Left ventricle myocardium inferior (tissue), 1 donor: ENCODE data around the gene TBC1D22A. TPM values are rescaled to one million over a fixed set of nuclear protein-coding genes. Genes with fewer than 3 reads are reported as not detected.

ENCODE experiments used
- DNase-seq: peaks from one replicate; pipeline ENCODE4 v3.0.0-alpha.2; 2020
- H3K27ac ChIP-seq: fragments of 200-600 bp; replicated peaks from 2 replicates; pipeline ENCODE4 v1.8.0; 2021
- H3K27me3 ChIP-seq: fragments of 200-600 bp; 2 replicates; pipeline ENCODE4 v1.8.0; 2021; ENCODE audit warnings: low read depth
- H3K36me3 ChIP-seq: fragments of 200-600 bp; 2 replicates; pipeline ENCODE4 v1.8.0; 2021
- H3K4me1 ChIP-seq: fragments of 200-600 bp; 2 replicates; pipeline ENCODE4 v1.8.0; 2021
- H3K4me3 ChIP-seq: fragments of 200-600 bp; 2 replicates; pipeline ENCODE4 v1.8.0; 2021; ENCODE audit warnings: mild to moderate bottlenecking, moderate library complexity
- H3K9me3 ChIP-seq: fragments of 200-600 bp; replicated peaks from 2 replicates; pipeline ENCODE4 v1.8.0; 2021
- CTCF ChIP-seq: fragments of 200-600 bp; IDR thresholded peaks from 2 replicates; pipeline ENCODE4 v1.8.0; 2021; ENCODE audit warnings: antibody characterized with exemption, mild to moderate bottlenecking, borderline replicate concordance
- intact Hi-C: fragments of 100-400 bp; cut with micrococcal nuclease; formaldehyde crosslinking; loops from one replicate; pipeline ENCODE4 v1.11.0; 2022
- total RNA-seq: library from RNA; stranded (reverse); fragmentation: NEBNext Ultra II Directional; extraction: Animal tissue kit (Norgen Biotek cat#: 25700); gene quantifications from one replicate; pipeline ENCODE4 v1.2.1, GENCODE V29; 2021
- donor health status: DM: no; HTN: yes; CAD: no; lungs with severe emphysema.

TBC1D22A gene
- total RNA-seq, 1 donor from 2014 or later: 16.2 TPM

GRCh38 chr22:46970411-46971098, 208.1 kb downstream of the TBC1D22A start:
- H3K9me3 ChIP-seq: no peaks in the 10 kb centered on the region
- DNase-seq: no peak
- peaks cover 52% of the 10 kb centered on the region for H3K4me1 ChIP-seq
- H3K27ac ChIP-seq: peak overlapping the region; percentile 79
- H3K27me3 ChIP-seq: no peaks in the 10 kb centered on the region
- peaks cover 10% of the 10 kb centered on the region for H3K36me3 ChIP-seq
- no peak overlapping the region for H3K4me3 ChIP-seq
- no peak for TF ChIP-seq CTCF
- intact Hi-C loops: no loop called here

GRCh38 chr22:46971099-46971763, 208.8 kb downstream of the TBC1D22A start:
- Histone ChIP-seq H3K4me3 (no peak overlapping the region), H3K9me3 (no peaks in the 10 kb centered on the region), H3K4me1 (peaks cover 52% of the 10 kb centered on the region), H3K27me3 (no peaks in the 10 kb centered on the region), H3K27ac (peak overlapping the region; percentile 79), H3K36me3 (peaks cover 14% of the 10 kb centered on the region)
- peak; percentile 37 for DNase-seq
- no peak for TF ChIP-seq CTCF
- intact Hi-C loops: no loop called here

- intact Hi-C loops: no loop called here
- Histone ChIP-seq H3K27ac (peak overlapping the region; percentile 79), H3K36me3 (peaks cover 18% of the 10 kb centered on the region), H3K9me3 (no peaks in the 10 kb centered on the region), H3K4me1 (peaks cover 52% of the 10 kb centered on the region), H3K27me3 (no peaks in the 10 kb centered on the region), H3K4me3 (no peak overlapping the region)
- no peak for DNase-seq
- no peak for TF ChIP-seq CTCF
Measured at GRCh38 chr22:46971764-46972125, 209.3 kb downstream of the TBC1D22A start.

GRCh38 chr22:46972256-46972655, 209.8 kb downstream of the TBC1D22A start:
- H3K4me1 ChIP-seq: peaks cover 52% of the 10 kb centered on the region
- no peaks in the 10 kb centered on the region for H3K27me3 ChIP-seq
- no peaks in the 10 kb centered on the region for H3K9me3 ChIP-seq
- DNase-seq: no peak
- peaks cover 18% of the 10 kb centered on the region for H3K36me3 ChIP-seq
- peak overlapping the region; percentile 79 for H3K27ac ChIP-seq
- intact Hi-C loops: no loop called here
- no peak overlapping the region for H3K4me3 ChIP-seq
- TF ChIP-seq CTCF: no peak

GRCh38 chr22:46972901-46973831, 210.7 kb downstream of the TBC1D22A start:
- no peaks in the 10 kb centered on the region for H3K9me3 ChIP-seq
- no peak overlapping the region for H3K4me3 ChIP-seq
- intact Hi-C loops: no loop called here
- peaks cover 18% of the 10 kb centered on the region for H3K36me3 ChIP-seq
- TF ChIP-seq CTCF: no peak
- H3K4me1 ChIP-seq: peaks cover 52% of the 10 kb centered on the region
- no peaks in the 10 kb centered on the region for H3K27me3 ChIP-seq
- no peak overlapping the region for H3K27ac ChIP-seq
- no peak for DNase-seq
